NB4 (cell line): Measurements from ENCODE around the gene ALDH8A1.

Experiments
- DNase-seq: peaks from one replicate; pipeline ENCODE4 v3.0.0; 2010; ENCODE audit warnings: low read depth
- H3K4me3 ChIP-seq: one replicate; pipeline ENCODE4 v1.5.1; 2011; ENCODE audit warnings: mild to moderate bottlenecking, low read depth, low read length, moderate library complexity
- CTCF ChIP-seq: IDR thresholded peaks from one replicate; pipeline ENCODE4 v1.5.1; 2012; ENCODE audit warnings: low read depth, low read length
- MYC ChIP-seq: IDR thresholded peaks from 2 replicates; pipeline ENCODE4 v1.6.1; 2011; ENCODE audit warnings: low read depth, low read length
- POLR2A ChIP-seq: IDR thresholded peaks from 2 replicates; pipeline ENCODE4 v1.6.1; 2011; ENCODE audit warnings: mild to moderate bottlenecking; ENCODE audit not compliant: insufficient read length; ENCODE audit errors: extremely low read depth
- TF ChIP-seq, protein P1 (sequence below): IDR thresholded peaks from 2 replicates; pipeline ENCODE4 v1.6.1; 2011; ENCODE audit warnings: low read depth, low read length

ALDH8A1 gene

DNA sequence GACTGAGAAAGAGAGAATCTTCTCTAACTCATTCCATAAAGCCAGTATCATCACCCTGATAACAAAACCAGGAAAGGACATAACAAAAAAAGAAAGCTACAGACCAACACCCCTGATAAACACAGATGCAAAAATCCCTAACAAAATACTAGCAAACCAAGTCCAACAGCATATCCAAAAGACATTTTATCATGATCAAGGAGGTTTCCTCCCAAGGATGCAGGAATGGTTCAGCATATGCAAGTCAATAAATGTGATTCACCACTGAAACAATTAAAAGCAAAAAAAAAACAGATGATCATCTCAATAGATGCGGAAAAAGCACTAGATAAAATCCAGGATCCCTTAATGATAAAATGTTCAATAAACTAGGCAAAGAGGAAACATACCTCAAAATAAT lies 24.5 kb upstream of the ALDH8A1 start:
- DNase-seq, result no peak
- H3K4me3 ChIP-seq, result no peak overlapping the region
- TF ChIP-seq MYC, result no peak
- TF ChIP-seq POLR2A, result no peak
- no peak for TF ChIP-seq CTCF
- TF ChIP-seq, protein P1, sequence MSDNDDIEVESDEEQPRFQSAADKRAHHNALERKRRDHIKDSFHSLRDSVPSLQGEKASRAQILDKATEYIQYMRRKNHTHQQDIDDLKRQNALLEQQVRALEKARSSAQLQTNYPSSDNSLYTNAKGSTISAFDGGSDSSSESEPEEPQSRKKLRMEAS, result no peak

GRCh38 chr6:134967711-134968110 lies 17.8 kb upstream of the ALDH8A1 start:
- no peak overlapping the region for H3K4me3 ChIP-seq
- DNase-seq, result no peak
- TF ChIP-seq CTCF (no peak), MYC (no peak), POLR2A (no peak)
- TF ChIP-seq, protein P1, result no peak

DNA sequence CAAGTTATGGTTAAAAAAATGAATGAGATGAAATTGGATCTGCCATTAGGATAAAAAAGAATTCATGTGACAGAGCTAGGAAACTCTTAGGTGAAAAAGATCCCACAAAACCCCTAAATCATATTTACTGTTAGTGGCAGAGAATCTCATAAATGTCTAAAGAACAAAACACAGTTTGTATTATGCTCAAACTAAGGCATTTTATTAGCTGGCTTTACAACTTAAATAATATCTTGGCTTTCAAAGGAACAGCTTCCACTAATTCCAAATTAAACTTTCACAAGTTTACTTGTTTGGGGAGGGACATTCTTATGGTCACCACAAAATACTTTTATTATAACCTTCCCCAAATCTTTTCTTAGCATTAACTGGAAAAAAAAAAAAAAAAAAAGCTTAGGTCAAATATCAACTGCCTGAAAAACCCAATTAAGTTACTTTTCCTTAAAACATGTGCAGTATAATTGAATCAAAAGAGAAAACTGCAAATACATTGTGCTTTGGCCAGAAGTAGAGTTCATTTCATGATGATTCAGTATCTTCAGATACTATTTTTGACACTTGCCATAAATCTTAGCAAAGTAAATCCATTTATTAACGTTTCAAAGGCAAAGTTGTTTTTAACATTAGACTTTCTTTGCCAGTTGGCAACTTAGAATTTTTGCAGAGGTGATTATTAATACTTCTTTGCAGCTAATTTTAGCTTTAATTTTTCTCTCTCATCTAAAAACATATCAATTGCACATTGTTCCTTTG lies 14.7 kb upstream of the ALDH8A1 start:
- no peak for DNase-seq
- no peak for TF ChIP-seq MYC
- no peak for TF ChIP-seq CTCF
- TF ChIP-seq, protein P1, result no peak
- no peak for TF ChIP-seq POLR2A
- no peak overlapping the region for H3K4me3 ChIP-seq

GRCh38 chr6:134962421-134962820 lies 12.5 kb upstream of the ALDH8A1 start:
- no peak for DNase-seq
- H3K4me3 ChIP-seq, result no peak overlapping the region
- TF ChIP-seq POLR2A (no peak), CTCF (no peak), MYC (no peak)
- TF ChIP-seq, protein P1, result no peak

- DNase-seq, result no peak
- no peak overlapping the region for H3K4me3 ChIP-seq
- TF ChIP-seq POLR2A, result no peak
- TF ChIP-seq, protein P1, result no peak
- no peak for TF ChIP-seq CTCF
- no peak for TF ChIP-seq MYC
Measured at GRCh38 chr6:134961366-134961765, 11.5 kb upstream of the ALDH8A1 start.
